K562 (cell line): ENCODE data around the gene TMEM63A. TPM values are rescaled to one million over a fixed set of nuclear protein-coding genes. Genes with fewer than 3 reads are reported as not detected.

Experiments
- ATAC-seq: fragments of 200-7000 bp; cut with Tn5 transposase; 3 replicates; pipeline ENCODE4 v1.9.1; 2020; ENCODE audit warnings: moderate library complexity
- BruUV-seq: library from RNA; stranded (reverse); fragments of 400-500 nt; replicated peaks from 2 replicates; lab custom pipeline; 2021; lab: Mats Ljungman, UMichigan
- CTCF ChIA-PET: fragments of 300-600 bp; formaldehyde crosslinking; extraction: SDS; loops from one replicate; lab custom pipeline; 2021; ENCODE audit warnings: low intra/inter-chr PET ratio; lab: Yijun Ruan, JAX
- POLR2A ChIA-PET: fragments of 300-600, 350-650 bp; sonication (Branson Sonifier 250); formaldehyde crosslinking; extraction: SDS; loops from one replicate; lab custom pipeline; 2021; ENCODE audit warnings: antibody characterized with exemption, inconsistent platforms; lab: Yijun Ruan, JAX
- DNase-seq, 4 experiments: peaks; one replicate each; pipeline versions ENCODE4 v3.0.0 to v3.0.0-alpha.2; 2011 to 2018; ENCODE audit warnings: low spot score in 3 of 4, mixed read lengths in 3 of 4; ENCODE audit errors: extremely low read depth in 1 of 4
- FAIRE-seq: peaks from 2 replicates; lab custom pipeline; 2011; peaks lifted over from hg19 to GRCh38; lab: Jason Lieb, UNC
- H2AFZ ChIP-seq: 2 replicates; pipeline ENCODE4 v1.6.0; 2011; ENCODE audit warnings: low read depth, low read length, control low read depth, inconsistent platforms
- H3K27ac ChIP-seq: fragments of 200-600 bp; 3 replicates; pipeline ENCODE4 v1.8.0; 2011; ENCODE audit warnings: low read depth, mild to moderate bottlenecking, control low read depth, inconsistent platforms, low read length, moderate library complexity, mixed read lengths; ENCODE audit errors: extremely low read depth
- H3K27me3 ChIP-seq, 2 experiments: fragments of 300-600 bp in 1 of 2; 2 replicates in 1 of 2; 3 replicates in 1 of 2; pipeline versions ENCODE4 v1.6.0 to v1.8.0; 2011; ENCODE audit warnings: inconsistent platforms in 2 of 2, low read length in 2 of 2, mild to moderate bottlenecking in 1 of 2, mixed read lengths in 1 of 2, moderate library complexity in 1 of 2; ENCODE audit not compliant: control insufficient read depth in 2 of 2, insufficient read depth in 2 of 2
- H3K36me3 ChIP-seq: fragments of 300-600 bp; 3 replicates; pipeline ENCODE4 v1.8.0; 2011; ENCODE audit warnings: mild to moderate bottlenecking, low read length, inconsistent platforms; ENCODE audit not compliant: control insufficient read depth, insufficient read depth
- H3K4me1 ChIP-seq, 2 experiments: fragments of 200-600 bp in 1 of 2; replicated peaks in 1 of 2; 2 replicates in 1 of 2; 3 replicates in 1 of 2; pipeline versions ENCODE4 v1.5.1 to v1.8.0; 2011; ENCODE audit warnings: inconsistent platforms in 2 of 2, low read length in 2 of 2, mild to moderate bottlenecking in 1 of 2, mixed read lengths in 1 of 2, moderate library complexity in 1 of 2; ENCODE audit not compliant: control insufficient read depth in 2 of 2, insufficient read depth in 2 of 2
- H3K4me2 ChIP-seq: 2 replicates; pipeline ENCODE4 v1.6.1; 2011; ENCODE audit warnings: low read length, control low read depth, inconsistent platforms, mixed read lengths; ENCODE audit not compliant: insufficient read depth
- H3K4me3 ChIP-seq: fragments of 200-600 bp; sonication (generic), shearing (Covaris generic); 2 replicates; pipeline ENCODE4 v1.5.1; 2016; ENCODE audit warnings: control low read depth, inconsistent platforms
- H3K79me2 ChIP-seq: fragments of 200-600 bp; 3 replicates; pipeline ENCODE4 v1.8.0; 2011; ENCODE audit warnings: low read length, inconsistent platforms; ENCODE audit not compliant: control insufficient read depth, insufficient read depth
- H3K9ac ChIP-seq, 2 experiments: 2 replicates each; pipeline versions ENCODE4 v1.6.0 to v1.6.1; 2011; ENCODE audit warnings: low read depth in 2 of 2, low read length in 2 of 2, control low read depth in 1 of 2, inconsistent platforms in 1 of 2, mild to moderate bottlenecking in 1 of 2, mixed read lengths in 1 of 2; ENCODE audit not compliant: insufficient read depth in 1 of 2
- H3K9me1 ChIP-seq: one replicate; pipeline ENCODE4 v1.6.0; 2011; ENCODE audit warnings: inconsistent platforms, mild to moderate bottlenecking, low read length, moderate library complexity; ENCODE audit not compliant: control insufficient read depth, insufficient read depth
- H3K9me3 ChIP-seq: replicated peaks from 2 replicates; pipeline ENCODE4 v1.5.1; 2011; ENCODE audit warnings: low read depth, low read length, inconsistent platforms; ENCODE audit not compliant: control insufficient read depth, insufficient read depth
- H4K20me1 ChIP-seq: replicated peaks from 2 replicates; pipeline ENCODE4 v1.6.1; 2011; ENCODE audit warnings: low read length, inconsistent platforms, mixed read lengths; ENCODE audit not compliant: control insufficient read depth, insufficient read depth
- ARID2 ChIP-seq: fragments of 450-650 bp; IDR thresholded peaks from 2 replicates; pipeline ENCODE4 v1.6.1; 2017; ENCODE audit warnings: antibody characterized with exemption, mild to moderate bottlenecking
- L3MBTL2 ChIP-seq: fragments of 450-650 bp; IDR thresholded peaks from 2 replicates; pipeline ENCODE4 v1.6.1; 2016; ENCODE audit warnings: mild to moderate bottlenecking, moderate library complexity
- POLR2B ChIP-seq: fragments of 450-650 bp; IDR thresholded peaks from 2 replicates; pipeline ENCODE4 v1.6.1; 2018; ENCODE audit warnings: low read depth; ENCODE audit not compliant: partially characterized antibody
- ZNF224 ChIP-seq: sonication (generic); formaldehyde crosslinking; IDR thresholded peaks from 2 replicates; pipeline ENCODE4 v1.8.0; 2022; ENCODE audit warnings: mild to moderate bottlenecking, missing genetic modification reagents
- ZNF239 ChIP-seq: fragments of 250-450 bp; sonication (Bioruptor Pico); IDR thresholded peaks from 2 replicates; pipeline ENCODE4 v1.4.0; 2020; ENCODE audit warnings: mild to moderate bottlenecking
- WGBS: fragments of 100-300 bp; shearing (Covaris generic); methylation state at CpG from one replicate; pipeline ENCODE4 v1.1.6; 2016; ENCODE audit warnings: low coverage, mixed read lengths; ENCODE audit not compliant: insufficient coverage; ENCODE audit errors: missing lambda C conversion rate; 5-methylcytosine and 5-hydroxymethylcytosine counted together
- in situ Hi-C: fragments of 300-500 bp; cut with MboI; formaldehyde crosslinking; loops from 4 replicates; pipeline ENCODE4 v1.15.0; 2018; ENCODE audit warnings: inconsistent platforms, mixed read lengths
- intact Hi-C: fragments of 100-400 bp; cut with micrococcal nuclease; formaldehyde crosslinking; loops from 2 replicates; pipeline ENCODE4 v1.14.2; 2022
- polyA plus RNA-seq, 8 experiments: library from polyadenylated mRNA; depleted of rRNA in 4 of 8; stranded (reverse) in 5 of 8; unstranded in 3 of 8; fragments of >200 nt; fragmentation: Nextera tagmentation in 2 of 8; fragmentation: Illumina TruSeq in 1 of 8; extraction: Ambion mirVana in 2 of 8; extraction: Trizol in 1 of 8; gene quantifications; 2 replicates each; pipeline versions ENCODE4 v1.2.1 to v1.2.3, GENCODE V29; 2011 to 2014; ENCODE audit warnings: inconsistent platforms in 1 of 8, missing spikeins in 1 of 8
- total RNA-seq, 7 experiments: library from RNA; depleted of rRNA in 6 of 7; stranded (reverse); fragments of >200 nt in 6 of 7; fragmentation: Illumina TruSeq in 2 of 7; extraction: Trizol in 2 of 7; gene quantifications; 2 replicates each; pipeline versions ENCODE4 v1.2.1 to v1.2.3, GENCODE V29; 2011 to 2021; ENCODE audit warnings: low replicate concordance in 1 of 7

The TMEM63A gene
- total and polyA plus RNA-seq, 9 of the 15 experiments (the other 6 are each of a cell fraction or from before 2014, with no cell fraction given), result 2.0 to 54.6 (median 17.5) TPM

DNA sequence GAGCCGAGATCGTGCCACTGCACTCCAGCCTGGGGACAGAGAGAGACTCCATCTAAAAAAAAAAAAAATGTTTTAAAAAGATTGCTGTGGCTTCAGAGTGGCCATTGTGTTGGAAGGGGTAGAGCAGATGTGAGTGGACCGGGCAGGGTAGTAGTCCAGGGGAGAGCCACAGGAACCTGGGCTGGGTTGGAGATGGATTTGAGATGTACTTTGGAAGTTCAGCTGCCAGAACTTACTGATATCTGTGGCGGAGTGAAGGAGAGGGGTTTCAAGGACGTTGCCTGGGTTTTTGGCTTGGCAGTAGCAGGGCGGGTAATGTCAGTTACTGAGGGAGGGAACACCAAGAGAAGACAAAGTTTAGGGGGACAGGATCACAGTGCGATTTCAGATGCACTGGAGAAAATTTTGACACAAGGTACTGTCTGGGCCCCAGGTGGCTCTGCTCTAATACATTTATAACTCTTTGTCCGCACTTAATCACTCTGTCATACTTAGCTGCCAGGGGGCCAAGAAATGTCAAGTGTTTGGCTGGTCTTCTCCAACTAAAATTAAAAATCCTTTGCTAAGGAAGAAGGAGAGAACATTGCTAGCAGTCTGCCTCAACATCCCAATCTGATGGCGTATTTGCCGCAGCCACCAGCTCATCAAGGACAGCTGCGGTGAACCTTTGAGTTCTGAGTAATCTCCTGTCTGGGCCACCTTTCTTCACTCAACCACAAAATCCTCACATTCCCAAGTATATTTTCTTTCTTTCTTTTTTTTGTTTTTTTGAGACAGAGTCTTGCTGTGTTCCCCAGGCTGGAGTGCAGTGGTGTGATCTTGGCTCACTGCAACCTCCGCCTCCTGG, 62.6 kb downstream of the TMEM63A start:
- ChIA-PET POLR2A (interaction anchor here (0.6 to 0.8 kb wide), 2 partner anchors 28 to 66 kb away, joined by 3 to 5 read pairs; no protein-coding TSS in a partner anchor), CTCF (no interaction called here)
- ATAC-seq (no peak), DNase-seq (peak in 1 of 4 experiments; percentile 4), FAIRE-seq (no peak)
- no TSS peak for BruUV-seq
- H3K4me3 ChIP-seq, result no peak overlapping the region
- in situ Hi-C loops, result no loop called here
- no peak overlapping the region for H2AFZ ChIP-seq
- peaks cover 17 to 29% of the 10 kb centered on the region in 2 experiments for H3K4me1 ChIP-seq
- H3K27me3 ChIP-seq, result no peaks in the 10 kb centered on the region
- WGBS, result 81% methylated on average over 12 of the region's 12 CpGs
- intact Hi-C loops, result no loop called here
- H3K36me3 ChIP-seq, result no peaks in the 10 kb centered on the region
- H3K79me2 ChIP-seq, result no peaks in the 10 kb centered on the region
- no peak overlapping the region for H3K27ac ChIP-seq
- no peak overlapping the region for H3K4me2 ChIP-seq
- H4K20me1 ChIP-seq, result no peaks in the 10 kb centered on the region; the same call in 1 of the 2 replicates
- H3K9me1 ChIP-seq, result peaks cover 5% of the 10 kb centered on the region
- TF ChIP-seq L3MBTL2 (no peak), POLR2B (no peak), ARID2 (no peak), ZNF224 (CRISPR knock-in tag) (no peak), ZNF239 (CRISPR knock-in tag) (no peak)
- H3K9me3 ChIP-seq, result no peaks in the 10 kb centered on the region
- no peak overlapping the region for H3K9ac ChIP-seq
